HG02938 (cell line): ENCODE results near the gene ADAMTS2.
"Not testable (repeated sequence)": the region's sequence is repeated elsewhere in the genome, so short reads cannot be mapped to it uniquely, and the experiment has no call there.

ENCODE experiments used
- ATAC-seq: cut with Tn5 transposase; IDR thresholded peaks from one replicate; pipeline ENCODE4 v1.9.1; 2021; ENCODE audit warnings: mild to moderate bottlenecking, moderate library complexity; ENCODE audit not compliant: unreplicated experiment

Gene ADAMTS2

DNA sequence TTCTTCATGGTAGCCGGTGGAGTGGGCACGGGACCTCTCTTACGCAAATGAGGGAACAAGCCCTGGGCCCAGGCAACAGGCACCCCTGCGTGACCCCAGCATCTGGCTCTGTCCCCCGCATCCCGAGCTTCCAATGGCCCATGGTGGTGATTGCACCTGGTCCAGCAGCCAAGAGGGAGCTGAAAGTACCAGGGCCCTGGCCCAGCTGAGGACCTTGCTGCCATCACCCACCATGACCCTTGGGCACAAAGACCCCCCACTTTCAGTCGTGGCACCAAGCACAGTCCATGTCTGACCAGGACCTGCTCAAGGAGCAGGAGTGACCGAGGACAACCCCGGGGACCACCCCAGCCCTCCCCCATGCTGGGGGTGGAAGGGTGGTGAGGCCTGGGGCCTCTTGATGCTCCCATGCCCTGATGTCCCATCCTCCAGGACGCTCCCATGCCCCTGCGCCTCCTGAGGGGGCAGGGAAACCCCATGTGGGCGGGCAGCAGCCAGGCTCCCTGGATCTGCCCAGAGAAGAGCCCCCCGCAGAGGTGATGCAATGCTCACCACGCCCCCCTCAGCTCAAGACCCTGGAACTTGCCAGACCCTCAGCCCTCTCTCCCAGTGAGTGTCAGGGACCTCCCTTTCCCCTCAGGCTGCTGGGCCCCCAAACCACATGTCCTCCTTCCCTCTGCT is 123.9 kb downstream of the ADAMTS2 start:
- ATAC-seq: no peak

DNA sequence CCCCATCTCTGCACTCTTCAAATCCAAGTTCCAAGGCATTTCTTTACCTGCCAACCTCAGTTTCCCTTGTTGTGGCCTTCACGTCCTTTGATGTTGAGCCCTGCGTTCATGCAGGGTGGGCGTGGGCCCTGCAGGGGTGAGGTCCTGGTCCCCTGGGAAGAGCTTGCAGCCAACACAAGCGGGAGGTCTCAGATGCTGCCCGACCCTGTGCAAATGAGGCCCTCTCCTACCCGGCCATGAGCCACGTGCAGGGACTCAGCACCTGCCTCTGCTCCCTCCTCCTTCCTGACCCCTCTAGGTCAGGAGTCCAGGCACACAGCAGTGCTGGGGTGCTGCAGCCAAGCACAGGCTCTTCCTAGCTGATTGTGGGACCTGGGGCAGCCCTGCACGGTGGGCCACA is 124.5 kb downstream of the ADAMTS2 start:
- no peak for ATAC-seq

DNA sequence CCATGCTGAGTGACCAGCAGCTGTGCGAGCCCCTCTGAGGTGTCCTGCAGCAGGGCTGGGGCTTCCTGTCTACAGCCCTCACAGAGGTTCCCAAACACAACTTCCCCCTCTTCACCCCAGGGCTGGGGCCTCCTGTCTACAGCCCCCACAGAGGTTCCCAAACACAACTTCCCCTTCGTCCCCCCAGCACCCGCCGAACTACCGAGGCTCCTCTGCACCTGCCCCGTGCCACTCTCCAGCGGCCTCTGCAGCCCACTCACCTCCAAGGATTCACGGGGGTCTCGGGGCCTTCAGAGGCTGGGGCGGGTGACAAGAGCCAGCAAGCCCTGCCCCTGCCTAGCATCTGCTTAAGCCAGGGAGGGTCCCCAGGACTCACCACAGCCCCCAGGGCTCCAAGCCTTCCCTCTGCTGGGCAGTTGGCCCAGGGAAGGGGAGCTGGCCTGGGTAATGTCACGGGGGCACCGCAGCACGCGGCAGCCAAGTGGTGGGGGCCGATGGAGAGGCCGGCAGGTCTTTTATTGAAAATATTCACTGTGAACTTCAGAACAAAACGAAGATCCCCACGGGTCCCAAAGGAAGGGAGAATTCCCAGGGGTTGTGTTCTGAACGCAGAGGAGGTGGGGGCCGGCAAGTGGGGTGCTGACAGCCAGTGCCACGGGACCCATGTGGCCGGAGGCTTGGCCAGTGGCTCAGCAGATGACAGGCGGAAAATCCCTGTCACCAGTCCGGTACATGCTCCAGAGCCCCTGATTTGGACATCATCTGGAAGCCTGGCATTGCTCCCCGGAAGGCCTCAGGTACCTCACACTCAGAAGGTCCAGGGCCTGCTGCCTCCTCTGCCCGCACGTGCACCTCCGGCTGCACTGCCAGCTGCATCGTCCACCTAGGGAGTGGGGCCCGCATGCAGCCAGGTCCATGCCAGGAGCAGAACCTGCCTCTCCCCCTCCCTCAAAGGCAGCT is 125.3 kb downstream of the ADAMTS2 start:
- no peak for ATAC-seq

GRCh38 chr5:179218943-179219330 is 126.3 kb downstream of the ADAMTS2 start:
- no peak for ATAC-seq

DNA sequence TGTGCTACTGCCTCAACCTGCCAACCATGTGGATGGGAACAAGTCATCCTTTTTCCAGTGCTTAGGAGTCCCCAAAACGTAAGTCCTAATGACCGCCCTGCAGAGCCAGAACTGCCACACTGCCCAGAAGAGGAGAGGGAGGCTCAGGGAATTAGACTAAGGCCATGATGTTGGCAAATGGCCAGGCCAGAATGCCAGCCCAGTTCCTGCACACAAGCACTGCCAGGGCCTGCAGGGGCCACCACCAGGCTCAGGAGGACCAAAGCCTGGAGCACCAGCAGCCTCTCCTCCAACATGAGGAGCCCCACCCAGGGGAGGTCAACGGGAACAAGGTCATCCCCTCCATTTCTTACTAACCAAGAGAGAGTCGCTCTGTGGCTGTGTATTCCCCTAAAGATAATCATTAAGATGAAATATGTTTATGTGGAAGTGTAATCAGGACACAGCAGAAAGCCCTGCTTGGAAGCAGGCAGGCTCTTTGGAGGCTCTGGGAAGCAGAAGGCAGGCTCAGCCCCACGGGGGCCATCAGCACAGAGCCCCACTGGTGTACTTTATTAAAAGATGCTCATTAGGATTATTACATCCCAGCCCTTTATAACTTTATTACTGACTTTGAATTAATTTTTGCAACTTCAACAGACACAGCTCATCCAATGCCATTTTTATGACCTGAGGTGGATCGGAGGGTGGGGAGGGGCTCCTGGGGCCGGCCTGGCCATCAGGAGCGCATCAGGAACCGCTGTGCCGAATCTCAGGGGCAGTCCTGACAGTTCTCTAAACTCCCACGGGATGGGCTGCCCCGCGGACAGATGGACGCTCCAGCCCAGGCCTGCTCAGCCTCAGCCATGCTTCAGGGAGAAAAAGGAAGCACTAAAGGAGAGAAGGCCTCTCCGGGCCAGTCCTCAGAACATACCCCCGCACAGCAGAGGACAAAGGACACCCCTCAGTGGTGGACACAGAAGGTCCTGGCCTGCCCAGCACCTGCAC is 127.0 kb downstream of the ADAMTS2 start:
- no peak for ATAC-seq

DNA sequence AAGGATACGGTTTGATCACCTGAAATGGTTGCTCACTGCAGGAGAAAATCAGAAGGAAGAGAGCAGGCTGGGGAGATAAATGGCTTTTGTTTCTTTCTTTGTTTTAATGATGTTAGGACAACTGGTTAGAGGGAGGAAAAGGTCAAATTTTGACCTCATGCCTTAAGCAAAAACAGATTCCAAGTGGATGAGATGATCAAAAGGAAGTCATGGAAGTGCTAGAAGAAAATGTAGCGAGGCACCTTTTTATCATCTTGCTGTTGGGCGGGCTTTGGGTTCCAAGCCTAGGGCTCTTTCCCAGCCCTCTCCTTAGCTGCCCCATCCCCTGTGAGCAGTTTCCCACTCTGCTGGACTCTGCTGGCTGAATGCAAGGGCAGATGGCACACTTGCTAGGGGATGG is 127.9 kb downstream of the ADAMTS2 start:
- ATAC-seq: no peak

- ATAC-seq: not testable (repeated sequence)
Measured at GRCh38 chr5:179216381-179216780, 128.9 kb downstream of the ADAMTS2 start.

DNA sequence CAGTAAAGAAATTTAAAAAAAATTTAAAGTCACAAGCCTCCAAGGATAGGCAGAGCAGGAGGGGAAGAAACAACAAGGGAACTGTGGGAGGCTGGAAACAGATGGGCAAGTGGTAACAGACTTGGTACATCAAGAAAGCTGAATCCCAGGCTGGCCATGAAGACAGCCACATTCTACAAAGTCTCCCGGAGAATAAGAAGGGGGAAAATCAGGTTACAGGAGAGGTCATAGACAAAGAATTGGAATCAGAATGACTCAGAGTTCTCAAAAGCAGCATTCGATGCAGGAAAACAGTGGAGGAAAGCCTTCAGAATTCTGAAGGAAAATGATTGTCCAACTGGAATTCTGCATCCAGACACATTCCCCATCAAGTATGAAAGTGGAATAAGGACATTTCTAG is 129.7 kb downstream of the ADAMTS2 start:
- ATAC-seq: no peak

GRCh38 chr5:179214678-179215077 is 130.6 kb downstream of the ADAMTS2 start:
- no peak for ATAC-seq

DNA sequence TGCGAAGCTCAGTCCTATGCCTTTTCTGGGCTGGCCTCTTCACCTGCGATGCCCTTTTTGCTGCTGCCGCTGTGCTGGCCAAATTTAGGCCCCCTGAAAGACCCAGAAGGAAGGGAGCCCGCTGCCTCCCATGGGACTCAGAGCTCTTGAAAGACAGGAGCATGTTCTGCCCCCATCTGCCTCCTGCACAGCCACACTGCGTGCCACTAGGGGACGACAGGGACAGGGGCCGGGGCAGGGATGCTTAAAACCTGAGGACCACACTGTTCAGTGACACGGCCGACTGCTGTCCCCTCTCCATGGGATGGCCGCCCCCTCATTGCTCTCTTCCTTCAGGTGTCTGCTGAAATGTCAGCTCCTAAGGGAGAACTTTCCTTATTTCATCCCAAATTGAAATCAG is 132.4 kb downstream of the ADAMTS2 start:
- ATAC-seq: no peak

- no peak for ATAC-seq
Measured at GRCh38 chr5:179211631-179212030, 133.6 kb downstream of the ADAMTS2 start.

GRCh38 chr5:179211068-179211467 is 134.2 kb downstream of the ADAMTS2 start:
- ATAC-seq: no peak

GRCh38 chr5:179210478-179210877 is 134.8 kb downstream of the ADAMTS2 start:
- no peak for ATAC-seq

- ATAC-seq: no peak
Measured at GRCh38 chr5:179209359-179210150, 135.7 kb downstream of the ADAMTS2 start.

GRCh38 chr5:179208706-179209358 is 136.4 kb downstream of the ADAMTS2 start:
- ATAC-seq: no peak

- no peak for ATAC-seq
Measured at GRCh38 chr5:179207920-179208705, 137.1 kb downstream of the ADAMTS2 start.

- ATAC-seq: no peak
Measured at GRCh38 chr5:179207470-179207869, 137.8 kb downstream of the ADAMTS2 start.

DNA sequence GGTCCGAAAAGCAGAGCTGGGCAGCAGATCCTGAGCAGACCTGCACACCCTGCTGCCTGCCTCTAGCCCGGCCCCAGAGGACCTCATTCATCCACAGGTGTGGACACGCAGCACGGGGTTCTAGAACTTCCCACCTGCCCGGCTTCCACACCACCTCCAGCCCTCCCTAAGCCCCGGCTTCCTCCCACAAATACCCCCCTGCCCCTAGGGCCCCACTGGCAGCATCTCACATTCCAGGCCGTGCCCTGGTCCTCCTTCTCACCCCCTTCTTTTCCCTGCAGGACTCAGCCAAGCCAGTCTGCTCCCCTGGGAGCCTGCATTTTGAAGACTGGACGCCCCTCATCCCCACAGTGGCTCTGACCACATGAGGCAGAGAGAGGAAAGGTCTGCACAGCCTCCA is 138.9 kb downstream of the ADAMTS2 start:
- no peak for ATAC-seq

- ATAC-seq: no peak
Measured at GRCh38 chr5:179205277-179205676, 140.0 kb downstream of the ADAMTS2 start.
